Spinal cord (tissue), 10 donors: ENCODE measurements around the gene USP7. TPM values are rescaled to one million over a fixed set of nuclear protein-coding genes. Genes with fewer than 3 reads are reported as not detected.

Source experiments
- DNase-seq, 6 donors: peaks; one replicate each; pipeline versions ENCODE4 v3.0.0 to v3.0.0-alpha.2; 2013 to 2015; ENCODE audit warnings: low spot score in 6 of 6, low read depth in 4 of 6
- H3K27ac ChIP-seq: one replicate; pipeline ENCODE4 v1.5.1; 2013; ENCODE audit warnings: low read depth, low read length, control low read depth
- H3K27me3 ChIP-seq: one replicate; pipeline ENCODE4 v1.6.1; 2013; ENCODE audit warnings: low read length; ENCODE audit not compliant: control insufficient read depth, insufficient read depth
- H3K36me3 ChIP-seq: one replicate; pipeline ENCODE4 v1.6.1; 2013; ENCODE audit warnings: low read length; ENCODE audit not compliant: control insufficient read depth, insufficient read depth
- H3K4me1 ChIP-seq: one replicate; pipeline ENCODE4 v1.6.1; 2013; ENCODE audit warnings: low read length; ENCODE audit not compliant: control insufficient read depth, insufficient read depth
- H3K4me3 ChIP-seq: one replicate; pipeline ENCODE4 v1.5.1; 2013; ENCODE audit warnings: low read depth, low read length, control low read depth
- H3K9me3 ChIP-seq: one replicate; pipeline ENCODE4 v1.6.1; 2013; ENCODE audit warnings: low read length; ENCODE audit not compliant: control insufficient read depth, insufficient read depth
- WGBS: methylation state at CpG from one replicate; pipeline ENCODE4 v1.1.5; 2013; ENCODE audit warnings: missing lambda C conversion rate; ENCODE audit not compliant: insufficient coverage; 5-methylcytosine and 5-hydroxymethylcytosine counted together
- polyA plus RNA-seq, 2 donors: library from polyadenylated mRNA; unstranded; fragments of 120-200 nt; gene quantifications; one replicate each; pipeline ENCODE4 v1.2.1, GENCODE V29; 2013; ENCODE audit not compliant: insufficient read length in 2 of 2
- total RNA-seq, 2 donors: library from RNA; depleted of rRNA in 1 of 2; stranded (reverse); fragments of 120-200 nt in 1 of 2; fragments of >200 nt in 1 of 2; gene quantifications; one replicate each; pipeline versions ENCODE4 v1.2.3 to v1.2.4, GENCODE V29; 2013 to 2014
- donor health status: healthy.

Gene USP7
- total and polyA plus RNA-seq, 4 donors: 60.6 to 103 (median 95.3) TPM

- Histone ChIP-seq H3K27ac (no peak overlapping the region), H3K9me3 (no peaks in the 10 kb centered on the region), H3K4me3 (no peak overlapping the region), H3K4me1 (no peaks in the 10 kb centered on the region), H3K27me3 (no peaks in the 10 kb centered on the region), H3K36me3 (no peaks in the 10 kb centered on the region)
- peak in 1 of 6 donors; percentile 34 for DNase-seq
- 88% methylated on average over 2 of the region's 2 CpGs for WGBS
Observed at GRCh38 chr16:9002042-9002441, 38.3 kb upstream of the USP7 start.

- no peaks in the 10 kb centered on the region for H3K36me3 ChIP-seq
- no peaks in the 10 kb centered on the region for H3K27me3 ChIP-seq
- DNase-seq: no peak
- no peak overlapping the region for H3K4me3 ChIP-seq
- H3K4me1 ChIP-seq: no peaks in the 10 kb centered on the region
- no peaks in the 10 kb centered on the region for H3K9me3 ChIP-seq
- H3K27ac ChIP-seq: no peak overlapping the region
- no CpG with 5 or more reads among the region's 2 CpGs for WGBS
Observed at GRCh38 chr16:9000664-9001063, 37.0 kb upstream of the USP7 start.

GRCh38 chr16:8999800-9000199, 36.1 kb upstream of the USP7 start:
- Histone ChIP-seq H3K27me3 (no peaks in the 10 kb centered on the region), H3K4me1 (no peaks in the 10 kb centered on the region), H3K36me3 (no peaks in the 10 kb centered on the region), H3K9me3 (no peaks in the 10 kb centered on the region), H3K27ac (no peak overlapping the region), H3K4me3 (no peak overlapping the region)
- DNase-seq: no peak
- 61% methylated on average over 3 of the region's 4 CpGs for WGBS

GRCh38 chr16:8998108-8998507, 34.4 kb upstream of the USP7 start:
- Histone ChIP-seq H3K27me3 (no peaks in the 10 kb centered on the region), H3K4me1 (no peaks in the 10 kb centered on the region), H3K36me3 (no peaks in the 10 kb centered on the region), H3K4me3 (no peak overlapping the region), H3K9me3 (no peaks in the 10 kb centered on the region), H3K27ac (no peak overlapping the region)
- WGBS: no CpG with 5 or more reads among the region's 1 CpG
- no peak for DNase-seq

- no peak for DNase-seq
- H3K4me1 ChIP-seq: no peaks in the 10 kb centered on the region
- H3K27ac ChIP-seq: no peak overlapping the region
- H3K36me3 ChIP-seq: no peaks in the 10 kb centered on the region
- no peak overlapping the region for H3K4me3 ChIP-seq
- H3K9me3 ChIP-seq: no peaks in the 10 kb centered on the region
- 43% methylated on average over 2 of the region's 5 CpGs for WGBS
- H3K27me3 ChIP-seq: no peaks in the 10 kb centered on the region
Observed at GRCh38 chr16:8996891-8997290, 33.2 kb upstream of the USP7 start.

GRCh38 chr16:8990445-8990844, 26.7 kb upstream of the USP7 start:
- no peaks in the 10 kb centered on the region for H3K27me3 ChIP-seq
- H3K36me3 ChIP-seq: no peaks in the 10 kb centered on the region
- H3K27ac ChIP-seq: no peak overlapping the region
- H3K4me3 ChIP-seq: no peak overlapping the region
- H3K4me1 ChIP-seq: no peaks in the 10 kb centered on the region
- WGBS: 33% methylated on average over 1 of the region's 8 CpGs
- no peaks in the 10 kb centered on the region for H3K9me3 ChIP-seq
- no peak for DNase-seq

GRCh38 chr16:8989099-8989878, 25.6 kb upstream of the USP7 start:
- 68% methylated on average over 16 of the region's 16 CpGs for WGBS
- Histone ChIP-seq H3K36me3 (no peaks in the 10 kb centered on the region), H3K27me3 (no peaks in the 10 kb centered on the region), H3K4me1 (no peaks in the 10 kb centered on the region), H3K27ac (no peak overlapping the region), H3K9me3 (no peaks in the 10 kb centered on the region), H3K4me3 (no peak overlapping the region)
- DNase-seq: no peak

GRCh38 chr16:8986818-8987191, 23.1 kb upstream of the USP7 start:
- Histone ChIP-seq H3K36me3 (no peaks in the 10 kb centered on the region), H3K4me1 (peaks cover 5% of the 10 kb centered on the region), H3K27me3 (no peaks in the 10 kb centered on the region), H3K4me3 (no peak overlapping the region), H3K9me3 (no peaks in the 10 kb centered on the region), H3K27ac (no peak overlapping the region)
- DNase-seq: no peak
- WGBS: 88% methylated on average over 1 of the region's 5 CpGs

GRCh38 chr16:8986111-8986510, 22.4 kb upstream of the USP7 start:
- DNase-seq: no peak
- H3K27ac ChIP-seq: no peak overlapping the region
- H3K4me1 ChIP-seq: peaks cover 5% of the 10 kb centered on the region
- H3K36me3 ChIP-seq: no peaks in the 10 kb centered on the region
- H3K27me3 ChIP-seq: no peaks in the 10 kb centered on the region
- WGBS: 79% methylated on average over 5 of the region's 6 CpGs
- no peaks in the 10 kb centered on the region for H3K9me3 ChIP-seq
- H3K4me3 ChIP-seq: no peak overlapping the region

- Histone ChIP-seq H3K36me3 (no peaks in the 10 kb centered on the region), H3K9me3 (no peaks in the 10 kb centered on the region), H3K4me1 (peaks cover 5% of the 10 kb centered on the region), H3K4me3 (no peak overlapping the region), H3K27ac (no peak overlapping the region), H3K27me3 (no peaks in the 10 kb centered on the region)
- DNase-seq: no peak
- 93% methylated on average over 4 of the region's 7 CpGs for WGBS
Observed at GRCh38 chr16:8982816-8983215, 19.1 kb upstream of the USP7 start.
